HFF-Myc (cell line): ENCODE measurements around the gene PDZRN4.

ENCODE experiments used
- DNase-seq: peaks from one replicate; pipeline ENCODE4 v3.0.0-alpha.2; 2011; ENCODE audit warnings: low read depth; ENCODE audit errors: extremely low read depth
- H3K4me3 ChIP-seq: replicated peaks from 2 replicates; pipeline ENCODE4 v1.5.1; 2011; ENCODE audit warnings: low read depth, mild to moderate bottlenecking, control low read depth, low read length
- TF ChIP-seq, protein P1 (sequence below): IDR thresholded peaks from 2 replicates; pipeline ENCODE4 v1.5.1; 2012; ENCODE audit warnings: mild to moderate bottlenecking, low read depth, low read length, control low read depth; ENCODE audit errors: missing control alignments

PDZRN4 gene

GRCh38 chr12:41365653-41366171 lies 177.6 kb downstream of the PDZRN4 start:
- TF ChIP-seq, protein P1, sequence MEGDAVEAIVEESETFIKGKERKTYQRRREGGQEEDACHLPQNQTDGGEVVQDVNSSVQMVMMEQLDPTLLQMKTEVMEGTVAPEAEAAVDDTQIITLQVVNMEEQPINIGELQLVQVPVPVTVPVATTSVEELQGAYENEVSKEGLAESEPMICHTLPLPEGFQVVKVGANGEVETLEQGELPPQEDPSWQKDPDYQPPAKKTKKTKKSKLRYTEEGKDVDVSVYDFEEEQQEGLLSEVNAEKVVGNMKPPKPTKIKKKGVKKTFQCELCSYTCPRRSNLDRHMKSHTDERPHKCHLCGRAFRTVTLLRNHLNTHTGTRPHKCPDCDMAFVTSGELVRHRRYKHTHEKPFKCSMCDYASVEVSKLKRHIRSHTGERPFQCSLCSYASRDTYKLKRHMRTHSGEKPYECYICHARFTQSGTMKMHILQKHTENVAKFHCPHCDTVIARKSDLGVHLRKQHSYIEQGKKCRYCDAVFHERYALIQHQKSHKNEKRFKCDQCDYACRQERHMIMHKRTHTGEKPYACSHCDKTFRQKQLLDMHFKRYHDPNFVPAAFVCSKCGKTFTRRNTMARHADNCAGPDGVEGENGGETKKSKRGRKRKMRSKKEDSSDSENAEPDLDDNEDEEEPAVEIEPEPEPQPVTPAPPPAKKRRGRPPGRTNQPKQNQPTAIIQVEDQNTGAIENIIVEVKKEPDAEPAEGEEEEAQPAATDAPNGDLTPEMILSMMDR = no peak
- H3K4me3 ChIP-seq = no peak overlapping the region
- no peak for DNase-seq

GRCh38 chr12:41367726-41368405 lies 179.7 kb downstream of the PDZRN4 start:
- TF ChIP-seq, protein P1 = peak; percentile 35
- no peak for DNase-seq
- H3K4me3 ChIP-seq = no peak overlapping the region

- no peak overlapping the region for H3K4me3 ChIP-seq
- TF ChIP-seq, protein P1 = no peak
- no peak for DNase-seq
Measured at GRCh38 chr12:41380878-41381277, 192.8 kb downstream of the PDZRN4 start.

- no peak for DNase-seq
- TF ChIP-seq, protein P1 = no peak
- H3K4me3 ChIP-seq = no peak overlapping the region
Measured at GRCh38 chr12:41402801-41403200, 214.7 kb downstream of the PDZRN4 start.

GRCh38 chr12:41407232-41407799 lies 219.2 kb downstream of the PDZRN4 start:
- TF ChIP-seq, protein P1 = no peak
- no peak for DNase-seq
- H3K4me3 ChIP-seq = no peak overlapping the region

GRCh38 chr12:41409628-41410027 lies 221.5 kb downstream of the PDZRN4 start:
- no peak overlapping the region for H3K4me3 ChIP-seq
- DNase-seq = no peak
- TF ChIP-seq, protein P1 = no peak
